ENCODE measurements around the gene GABRR2.

GABRR2 gene

DNA sequence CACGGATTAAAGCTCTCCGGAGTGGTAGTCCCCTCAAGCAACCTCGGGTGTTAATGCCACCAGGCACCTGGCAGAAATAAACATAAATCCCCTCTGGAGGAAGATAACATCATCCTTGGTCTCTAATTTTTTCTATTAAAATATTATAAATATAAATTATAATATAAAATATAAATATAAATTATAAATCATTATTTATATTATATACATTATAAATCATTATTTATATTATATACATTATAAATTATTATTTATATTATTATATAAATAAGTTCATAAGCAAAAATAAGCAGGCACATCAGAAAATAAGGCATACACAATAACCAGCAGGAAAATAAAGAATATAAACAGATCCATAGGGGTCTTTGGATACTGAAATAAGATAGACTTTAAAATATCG, 39.2 kb downstream of the GABRR2 start:
- Histone ChIP-seq H3K36me3 (replicated peaks) (no peaks in the 10 kb centered on the region), H3K27ac (no peak overlapping the region), H3K27me3 (replicated peaks) (peaks cover 3% of the 10 kb centered on the region), H3K4me3 (ENCODE audit: low read depth, low read length) (no peak overlapping the region)
- in situ Hi-C loops (cut with HindIII; ENCODE audit: low pct_ligation_motif_present, low sequenced_read_pairs) = no loop called here
- no peak for DNase-seq
- TF ChIP-seq, protein P1, sequence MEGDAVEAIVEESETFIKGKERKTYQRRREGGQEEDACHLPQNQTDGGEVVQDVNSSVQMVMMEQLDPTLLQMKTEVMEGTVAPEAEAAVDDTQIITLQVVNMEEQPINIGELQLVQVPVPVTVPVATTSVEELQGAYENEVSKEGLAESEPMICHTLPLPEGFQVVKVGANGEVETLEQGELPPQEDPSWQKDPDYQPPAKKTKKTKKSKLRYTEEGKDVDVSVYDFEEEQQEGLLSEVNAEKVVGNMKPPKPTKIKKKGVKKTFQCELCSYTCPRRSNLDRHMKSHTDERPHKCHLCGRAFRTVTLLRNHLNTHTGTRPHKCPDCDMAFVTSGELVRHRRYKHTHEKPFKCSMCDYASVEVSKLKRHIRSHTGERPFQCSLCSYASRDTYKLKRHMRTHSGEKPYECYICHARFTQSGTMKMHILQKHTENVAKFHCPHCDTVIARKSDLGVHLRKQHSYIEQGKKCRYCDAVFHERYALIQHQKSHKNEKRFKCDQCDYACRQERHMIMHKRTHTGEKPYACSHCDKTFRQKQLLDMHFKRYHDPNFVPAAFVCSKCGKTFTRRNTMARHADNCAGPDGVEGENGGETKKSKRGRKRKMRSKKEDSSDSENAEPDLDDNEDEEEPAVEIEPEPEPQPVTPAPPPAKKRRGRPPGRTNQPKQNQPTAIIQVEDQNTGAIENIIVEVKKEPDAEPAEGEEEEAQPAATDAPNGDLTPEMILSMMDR (IDR thresholded peaks at IDR 0.05; ENCODE audit: low read depth, low read length, missing control alignments) = no peak

DNA sequence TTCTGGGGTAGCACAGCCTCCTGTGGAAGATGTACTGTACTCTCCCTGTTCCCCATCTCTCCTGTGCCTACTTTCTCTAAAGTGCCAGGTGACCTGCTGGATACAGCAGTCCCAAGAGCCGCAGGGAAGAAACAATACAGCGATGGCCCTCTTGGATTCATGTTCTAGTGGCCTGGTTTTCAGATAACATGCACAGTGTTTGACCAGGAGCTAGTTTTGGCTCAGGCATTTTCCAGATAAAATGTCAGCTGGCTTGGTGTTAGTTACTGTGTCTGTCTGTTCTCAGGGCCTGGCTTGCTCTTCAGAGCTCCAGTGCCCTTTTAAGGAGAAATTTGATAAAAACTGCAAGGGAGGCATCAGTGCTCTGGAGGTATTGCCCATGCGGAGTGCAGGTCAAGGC, 41.3 kb downstream of the GABRR2 start:
- Histone ChIP-seq H3K27ac (no peak overlapping the region), H3K4me3 (ENCODE audit: low read depth, low read length) (no peak overlapping the region), H3K27me3 (replicated peaks) (peaks cover 3% of the 10 kb centered on the region), H3K36me3 (replicated peaks) (no peaks in the 10 kb centered on the region)
- TF ChIP-seq, protein P1 (IDR thresholded peaks at IDR 0.05; ENCODE audit: low read depth, low read length, missing control alignments) = no peak
- no peak for DNase-seq
- in situ Hi-C loops (cut with HindIII; ENCODE audit: low pct_ligation_motif_present, low sequenced_read_pairs) = no loop called here

GRCh38 chr6:89272596-89272995, 42.5 kb downstream of the GABRR2 start:
- TF ChIP-seq, protein P1 (IDR thresholded peaks at IDR 0.05; ENCODE audit: low read depth, low read length, missing control alignments) = no peak
- peaks cover 3% of the 10 kb centered on the region for H3K27me3 ChIP-seq (replicated peaks)
- H3K36me3 ChIP-seq (replicated peaks) = no peaks in the 10 kb centered on the region
- no peak overlapping the region for H3K27ac ChIP-seq
- in situ Hi-C loops (cut with HindIII; ENCODE audit: low pct_ligation_motif_present, low sequenced_read_pairs) = no loop called here
- H3K4me3 ChIP-seq (ENCODE audit: low read depth, low read length) = no peak overlapping the region
- no peak for DNase-seq

GRCh38 chr6:89270951-89271721, 44.0 kb downstream of the GABRR2 start:
- in situ Hi-C loops (cut with HindIII; ENCODE audit: low pct_ligation_motif_present, low sequenced_read_pairs) = no loop called here
- H3K4me3 ChIP-seq (ENCODE audit: low read depth, low read length) = no peak overlapping the region
- DNase-seq = no peak

GRCh38 chr6:89269981-89270380, 45.1 kb downstream of the GABRR2 start:
- TF ChIP-seq, protein P1 (IDR thresholded peaks at IDR 0.05; ENCODE audit: low read depth, low read length, missing control alignments) = no peak
- H3K27ac ChIP-seq = no peak overlapping the region
- in situ Hi-C loops (cut with HindIII; ENCODE audit: low pct_ligation_motif_present, low sequenced_read_pairs) = no loop called here
- no peaks in the 10 kb centered on the region for H3K36me3 ChIP-seq (replicated peaks)
- DNase-seq = no peak
- H3K4me3 ChIP-seq (ENCODE audit: low read depth, low read length) = no peak overlapping the region
- H3K27me3 ChIP-seq (replicated peaks) = no peaks in the 10 kb centered on the region

More at GRCh38 chr6:89270951-89271721, 44.0 kb downstream of the GABRR2 start:
- no peak overlapping the region for H3K27ac ChIP-seq
- H3K36me3 ChIP-seq (replicated peaks) = no peaks in the 10 kb centered on the region
- TF ChIP-seq, protein P1 (IDR thresholded peaks at IDR 0.05; ENCODE audit: low read depth, low read length, missing control alignments) = no peak
- H3K27me3 ChIP-seq (replicated peaks) = no peaks in the 10 kb centered on the region

DNA sequence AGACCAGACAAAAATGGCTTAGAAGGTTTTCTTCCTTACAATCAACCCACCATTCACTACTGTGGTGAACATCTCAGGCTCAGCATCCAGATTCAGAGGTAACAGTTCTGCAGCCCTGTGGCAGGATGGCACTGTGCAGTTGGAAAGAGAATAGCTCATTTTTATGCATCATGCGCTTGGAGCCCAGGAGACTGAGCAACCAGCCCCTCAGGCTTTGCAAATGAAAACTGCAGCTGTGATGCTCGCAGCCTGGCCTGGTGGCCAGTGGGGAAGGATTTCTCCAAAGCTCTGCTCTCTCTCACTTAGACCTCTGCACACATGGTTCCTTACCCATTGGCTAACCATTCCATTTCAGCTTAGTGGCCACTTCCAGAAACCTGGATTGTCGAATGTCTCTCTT, 45.8 kb downstream of the GABRR2 start:
- H3K27ac ChIP-seq = no peak overlapping the region
- no peak overlapping the region for H3K4me3 ChIP-seq (ENCODE audit: low read depth, low read length)
- H3K36me3 ChIP-seq (replicated peaks) = no peaks in the 10 kb centered on the region
- in situ Hi-C loops (cut with HindIII; ENCODE audit: low pct_ligation_motif_present, low sequenced_read_pairs) = no loop called here
- TF ChIP-seq, protein P1 (IDR thresholded peaks at IDR 0.05; ENCODE audit: low read depth, low read length, missing control alignments) = no peak
- no peaks in the 10 kb centered on the region for H3K27me3 ChIP-seq (replicated peaks)
- DNase-seq = no peak
